ENCODE data around the gene LRPPRC. TPM values are rescaled to one million over a fixed set of nuclear protein-coding genes. Genes with fewer than 3 reads are reported as not detected.
"Not testable (repeated sequence)": the region's sequence is repeated elsewhere in the genome, so short reads cannot be mapped to it uniquely, and the experiment has no call there.

Gene LRPPRC
- total RNA-seq, 1 experiment from 2014 or later: 79.8 TPM

DNA sequence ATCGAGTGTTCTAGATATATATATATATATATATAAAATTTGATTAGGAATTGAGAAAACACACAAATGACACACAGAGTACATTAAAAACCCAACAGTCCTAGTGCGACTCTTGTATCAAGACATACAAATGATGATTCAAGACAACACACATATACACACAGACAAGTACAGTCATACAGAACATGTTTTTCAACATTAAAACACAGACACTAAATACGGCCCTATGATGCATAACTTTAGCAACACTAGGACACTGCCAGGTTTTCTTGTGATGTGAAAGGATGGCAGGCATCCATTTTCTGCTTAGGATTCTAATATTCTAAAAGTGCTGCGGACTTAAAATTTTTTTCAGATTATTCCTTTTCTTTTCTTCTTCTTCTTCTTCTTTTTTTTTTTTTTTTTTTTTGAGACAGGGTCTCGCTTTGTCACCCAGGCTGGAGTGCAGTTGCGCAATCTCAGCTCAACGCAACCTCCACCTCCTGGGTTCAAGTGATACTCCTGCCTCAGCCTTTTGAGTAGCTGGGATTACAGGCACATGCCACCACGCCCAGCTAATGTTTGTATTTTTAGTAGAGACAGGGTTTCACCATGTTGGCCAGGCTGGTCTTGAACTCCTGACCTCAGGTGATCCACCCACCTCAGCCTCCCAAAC lies 84.5 kb downstream of the LRPPRC start:
- not testable (repeated sequence) for DNase-seq (ENCODE audit: low spot score)

DNA sequence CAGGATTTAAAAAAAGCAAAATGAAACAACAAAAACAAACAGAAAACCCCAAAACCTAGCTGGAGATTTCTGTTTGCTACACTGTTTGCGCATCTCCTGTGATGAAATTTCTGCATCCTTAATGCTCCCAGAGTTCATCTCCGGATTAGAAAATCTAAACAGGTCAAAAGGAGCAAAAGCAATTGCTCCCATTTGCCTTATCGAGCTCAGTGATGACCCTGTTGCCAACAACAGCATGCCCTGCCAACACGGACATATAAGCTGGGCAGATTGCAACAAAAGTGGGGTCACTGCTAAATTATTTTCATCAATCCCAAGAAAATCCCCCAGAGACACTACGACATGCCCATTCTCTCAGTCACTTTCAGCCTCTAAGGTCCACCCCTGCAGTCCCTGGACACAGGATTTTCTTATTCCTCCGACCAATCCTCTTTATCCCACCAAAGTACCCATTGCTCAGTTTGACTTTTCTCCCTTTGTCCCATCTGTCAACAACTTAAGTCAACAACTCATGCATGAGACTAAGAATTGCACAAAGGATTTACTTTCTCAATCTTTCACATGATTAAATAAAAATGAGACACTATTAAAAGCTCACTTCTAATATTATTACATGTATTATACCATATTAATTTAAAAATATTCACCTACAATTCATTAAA lies 89.2 kb downstream of the LRPPRC start:
- no peak for DNase-seq (ENCODE audit: low spot score)

DNA sequence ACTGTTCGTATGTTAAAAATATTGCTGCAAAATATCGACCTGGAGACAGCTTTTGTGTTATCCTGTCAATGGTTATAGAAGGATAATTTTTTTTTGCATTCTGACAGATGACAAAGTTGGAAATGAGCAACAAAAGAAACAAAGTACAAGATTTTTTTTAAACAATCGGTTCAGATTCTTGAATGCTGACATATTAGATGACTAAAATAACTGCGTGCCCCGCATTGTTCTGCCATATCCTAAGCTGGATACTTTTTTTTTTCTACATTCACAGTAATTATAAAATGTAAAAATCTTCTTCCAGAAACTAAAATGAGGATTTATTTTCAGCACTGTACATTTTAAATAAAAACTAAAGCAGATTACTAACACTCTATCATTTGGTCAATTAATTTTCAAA lies 89.9 kb downstream of the LRPPRC start:
- no peak for DNase-seq (ENCODE audit: low spot score)

DNA sequence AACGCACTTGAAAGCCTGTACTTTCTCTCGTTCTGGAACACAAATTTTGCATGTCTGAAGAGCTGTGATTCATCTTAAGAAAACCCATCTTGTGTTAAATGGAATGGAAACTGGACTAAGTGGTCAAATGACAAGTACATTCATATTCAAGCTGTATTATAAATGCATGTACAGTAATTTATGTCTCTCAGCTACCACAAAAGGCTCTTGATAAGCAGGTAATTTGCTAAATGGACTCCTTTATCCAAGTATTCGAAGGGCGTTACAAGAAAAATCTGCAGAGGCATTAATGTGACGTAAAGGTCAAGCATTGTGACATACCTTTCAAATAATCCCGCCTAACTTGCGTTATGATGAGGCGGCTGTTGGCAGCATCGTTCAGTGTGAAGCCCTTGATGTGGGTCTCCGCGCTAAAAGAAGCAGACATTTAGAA lies 90.4 kb downstream of the LRPPRC start:
- no peak for DNase-seq (ENCODE audit: low spot score)

DNA sequence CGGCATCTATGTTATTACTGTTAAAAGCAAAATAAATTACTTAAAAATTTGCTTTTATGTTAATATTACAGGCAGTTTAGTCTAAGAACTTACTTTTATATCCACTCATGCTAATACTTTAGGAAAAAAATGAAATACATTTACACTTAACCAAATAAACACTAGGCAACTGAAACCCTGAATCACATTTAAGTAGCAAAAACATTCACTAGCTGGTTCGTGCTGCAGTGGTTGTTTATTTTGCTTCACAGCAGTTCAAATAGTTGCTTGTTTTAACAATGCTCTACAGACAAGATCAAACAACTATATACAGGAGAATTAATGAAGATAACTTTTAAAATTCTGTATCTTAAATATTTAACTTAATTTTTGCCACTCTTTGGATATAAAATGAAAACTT lies 96.2 kb downstream of the LRPPRC start:
- no peak for DNase-seq (ENCODE audit: low spot score)

DNA sequence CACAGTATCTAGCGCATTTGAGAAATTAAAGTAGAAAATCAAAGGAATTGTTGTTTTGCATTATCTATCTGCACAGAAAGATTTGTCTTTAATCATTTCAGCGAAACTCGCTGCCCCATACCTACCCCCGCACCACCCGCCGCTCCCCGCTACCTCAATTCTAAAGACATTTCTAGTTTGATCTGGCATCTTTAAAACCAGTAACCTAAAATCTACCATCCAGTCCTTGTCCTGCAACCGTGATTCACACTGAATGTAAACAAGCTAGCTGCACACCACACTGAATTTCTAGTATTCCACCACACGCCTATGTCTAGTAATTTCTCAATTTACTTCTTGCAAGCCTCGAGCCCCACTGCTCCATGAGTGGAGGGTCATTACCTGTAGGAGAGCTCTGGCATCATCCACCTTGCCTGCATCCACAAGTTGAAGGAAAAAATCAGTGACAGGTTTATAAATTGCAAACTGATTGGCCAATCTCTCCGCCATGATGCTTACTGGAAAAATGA lies 96.9 kb downstream of the LRPPRC start:
- DNase-seq (ENCODE audit: low spot score): no peak

DNA sequence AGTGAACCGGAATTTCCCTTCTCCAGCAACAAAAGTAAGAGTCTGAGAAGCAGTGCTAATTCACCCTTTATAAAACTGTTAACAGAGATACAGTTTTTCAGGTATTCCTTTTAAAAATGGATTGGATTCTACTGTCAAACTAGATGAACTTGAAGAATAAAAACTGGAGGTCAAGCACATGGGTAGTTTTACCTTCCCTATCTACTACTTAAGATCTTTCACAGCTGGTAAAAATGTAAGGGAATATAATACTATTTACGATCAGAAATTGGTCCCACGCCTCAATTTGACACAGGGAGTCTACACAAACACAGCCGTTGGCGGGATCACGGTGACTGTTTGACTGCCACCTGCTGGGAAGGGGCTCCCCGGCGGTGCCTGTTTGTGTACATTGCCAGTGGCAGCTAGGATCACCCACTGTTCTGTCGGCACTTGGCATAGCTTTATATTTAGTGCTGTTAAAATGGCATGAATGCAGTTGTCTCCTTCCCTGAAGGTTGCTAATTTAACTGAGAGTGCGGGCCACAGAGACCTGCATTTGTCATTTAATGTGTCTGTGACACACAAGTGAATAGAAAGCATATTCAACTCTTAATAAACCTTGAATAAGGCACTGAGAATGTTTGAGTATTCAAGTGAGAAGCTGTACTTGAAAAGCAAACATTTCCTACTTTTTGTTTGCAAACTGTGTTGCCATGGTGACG lies 97.5 kb downstream of the LRPPRC start:
- no peak for DNase-seq (ENCODE audit: low spot score)

DNA sequence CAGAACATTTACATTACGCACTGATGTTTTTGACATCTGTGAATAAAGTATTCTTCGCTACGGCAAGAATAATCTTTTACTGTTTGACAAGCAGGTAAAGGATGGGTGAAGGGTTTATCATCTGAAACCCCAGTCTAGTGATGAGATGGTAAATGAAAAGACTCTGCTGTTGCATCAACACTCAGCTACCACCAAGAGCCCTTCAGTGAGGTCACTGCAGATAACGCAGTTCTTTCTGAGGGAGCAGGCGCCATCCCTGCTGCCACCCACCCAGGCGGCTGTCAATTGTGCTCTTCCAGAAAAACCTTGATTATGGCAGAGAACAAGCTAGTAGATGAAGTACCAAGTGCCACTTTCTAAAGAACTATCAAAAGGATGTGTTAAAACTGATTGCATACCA lies 98.3 kb downstream of the LRPPRC start:
- no peak for DNase-seq (ENCODE audit: low spot score)

DNA sequence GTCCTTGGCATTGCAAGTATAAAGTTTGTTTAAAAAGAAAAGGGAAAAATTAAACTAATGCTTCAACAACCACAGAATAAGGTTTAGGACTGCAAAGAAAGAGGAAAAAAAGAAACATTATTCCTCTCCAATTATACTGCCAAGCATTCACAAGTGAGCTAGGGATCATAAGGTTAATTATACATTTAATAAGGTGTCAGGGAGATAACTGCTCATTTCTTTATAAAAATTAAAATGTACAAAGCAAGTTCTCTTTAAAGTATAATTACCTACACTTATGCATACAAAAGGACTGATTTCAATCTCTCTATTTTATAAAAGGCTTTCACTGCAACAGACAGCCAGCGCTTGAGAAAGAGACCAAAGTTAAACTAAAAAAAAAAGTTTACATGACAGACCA lies 98.9 kb downstream of the LRPPRC start:
- no peak for DNase-seq (ENCODE audit: low spot score)

DNA sequence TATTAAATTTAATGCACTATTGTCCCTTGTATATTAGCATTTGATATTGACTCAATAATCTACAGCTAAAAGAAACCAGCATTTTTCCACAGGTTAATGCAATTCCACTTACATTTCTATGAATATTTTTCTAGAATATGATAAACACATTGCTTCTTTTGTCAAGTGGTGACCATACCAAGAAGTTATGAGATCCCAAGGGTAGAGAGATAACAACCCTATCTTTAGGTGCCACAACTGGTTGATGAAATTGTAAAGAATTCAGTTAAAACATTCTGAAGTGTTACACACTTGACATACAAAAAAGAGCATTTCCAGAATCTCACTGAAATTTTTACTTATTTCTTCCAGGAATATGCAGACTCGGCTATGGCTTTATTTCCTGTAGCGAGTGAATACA lies 101.0 kb downstream of the LRPPRC start:
- no peak for DNase-seq (ENCODE audit: low spot score)

DNA sequence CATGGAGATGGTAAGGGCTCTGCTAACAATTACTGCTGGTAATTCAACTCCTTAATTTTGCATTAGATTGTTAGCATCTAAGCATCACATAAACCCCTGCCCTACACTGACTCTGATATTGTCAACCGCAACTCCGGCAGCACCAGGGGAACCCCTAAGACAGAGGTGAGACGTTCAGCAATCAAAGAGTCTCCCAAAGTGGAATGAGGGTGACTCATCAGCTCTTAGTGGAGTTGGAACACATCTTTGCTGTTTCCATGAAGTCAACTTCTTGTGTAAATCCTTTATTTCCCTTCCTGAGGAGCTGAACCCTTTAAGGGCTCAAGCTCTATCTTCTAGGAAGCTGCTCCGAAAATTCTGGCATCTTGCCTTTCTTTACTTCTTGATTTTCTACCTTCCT lies 104.9 kb downstream of the LRPPRC start:
- DNase-seq (ENCODE audit: low spot score): peak; percentile 17

DNA sequence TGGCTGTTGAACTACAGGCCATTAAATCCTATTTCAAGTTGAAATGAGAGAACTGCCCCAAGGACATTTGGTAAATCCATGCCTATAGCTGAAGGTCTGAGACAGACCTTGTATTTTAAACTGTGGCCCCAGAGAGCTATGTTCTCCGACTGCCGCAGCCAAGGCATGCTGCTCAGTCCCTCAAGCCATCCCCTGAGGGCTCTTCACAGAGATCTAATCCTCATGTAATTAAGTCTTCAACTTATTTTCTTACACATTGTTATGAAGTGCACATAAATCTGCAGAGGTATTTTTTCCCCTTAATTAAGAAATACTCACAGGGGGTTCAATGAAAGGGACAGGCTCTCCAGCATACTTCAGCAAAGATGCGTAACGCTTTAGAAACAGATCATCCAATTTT lies 106.4 kb downstream of the LRPPRC start:
- DNase-seq (ENCODE audit: low spot score): no peak

DNA sequence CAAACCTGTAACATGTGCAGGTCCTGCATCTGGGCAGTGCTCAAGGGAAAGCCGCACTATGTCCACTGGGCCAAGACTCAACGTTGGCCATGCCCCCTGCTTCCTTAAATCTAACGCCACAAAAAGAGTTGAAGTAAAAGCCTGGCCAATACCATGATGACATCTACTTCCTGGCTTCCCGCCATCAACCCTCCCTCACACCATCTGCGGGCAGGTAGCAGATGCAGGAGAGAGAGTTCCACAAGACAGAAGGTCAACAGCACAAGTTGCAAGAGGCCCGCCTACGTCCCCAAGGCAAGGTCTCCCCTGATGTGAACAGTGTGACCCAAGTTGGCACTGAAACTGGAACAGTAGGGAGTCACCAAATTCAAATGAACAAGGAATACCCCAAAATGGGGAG lies 108.6 kb downstream of the LRPPRC start:
- DNase-seq (ENCODE audit: low spot score): no peak

DNA sequence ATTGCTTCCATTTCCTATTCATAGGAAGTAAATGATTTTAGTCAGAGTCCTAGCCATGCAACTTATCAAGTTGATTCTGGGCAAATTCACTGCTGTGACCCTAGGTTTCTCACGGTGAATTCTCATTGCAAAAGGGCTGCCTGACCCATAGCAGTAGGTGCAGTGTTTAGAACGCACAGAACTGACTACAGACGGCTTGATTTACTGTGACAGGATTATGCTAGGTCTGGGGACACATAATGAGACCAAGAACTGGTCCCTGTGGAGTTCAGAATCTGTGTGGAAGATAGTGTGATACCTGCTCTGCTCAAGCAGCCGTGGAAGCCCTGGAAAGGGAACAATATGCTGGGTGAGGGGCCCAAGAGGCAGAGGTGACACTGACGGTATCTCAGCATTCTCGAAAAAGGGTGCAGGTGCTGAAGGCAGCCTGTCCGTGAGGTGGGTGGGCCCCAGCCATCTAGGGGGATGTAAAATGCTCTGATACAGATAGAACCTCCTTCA lies 110.6 kb downstream of the LRPPRC start:
- DNase-seq (ENCODE audit: low spot score): no peak

DNA sequence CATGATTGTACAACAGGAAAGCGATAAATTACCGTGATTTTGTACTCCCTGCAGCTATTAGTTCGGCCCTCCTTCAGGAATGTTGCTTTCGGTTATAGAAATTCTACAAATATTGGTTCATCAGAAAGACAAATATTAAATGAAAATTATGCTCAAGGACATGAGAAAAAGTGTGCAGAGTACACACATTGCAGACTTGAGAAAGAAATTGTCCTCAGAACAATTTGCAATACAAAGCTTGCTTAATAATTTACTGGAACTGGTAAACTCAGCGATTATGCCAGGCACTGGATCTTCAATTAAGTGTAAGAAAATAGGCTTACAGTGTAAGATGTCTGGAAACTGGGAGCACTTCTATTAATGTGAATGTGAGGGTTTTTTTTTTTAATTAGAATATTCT lies 111.1 kb downstream of the LRPPRC start:
- no peak for DNase-seq (ENCODE audit: low spot score)

DNA sequence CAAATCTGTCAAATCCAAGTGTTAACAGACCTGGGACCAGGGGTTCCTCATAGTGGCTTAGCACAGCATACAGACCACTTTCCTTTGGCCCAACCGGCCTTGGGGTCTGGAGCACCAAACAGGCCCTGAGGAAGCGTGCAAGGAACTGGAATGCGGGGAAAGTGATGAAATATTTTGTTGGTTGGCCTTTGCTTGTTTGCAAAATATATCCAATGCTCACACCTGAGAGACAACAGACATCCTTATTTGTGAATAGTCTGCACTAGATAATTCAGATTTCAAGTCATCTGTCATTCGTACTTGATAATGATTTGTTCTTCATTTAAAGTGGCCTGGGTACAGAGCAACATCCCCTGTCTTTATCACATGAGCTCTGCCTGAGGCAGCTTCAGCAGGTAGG lies 113.5 kb downstream of the LRPPRC start:
- no peak for DNase-seq (ENCODE audit: low spot score)

DNA sequence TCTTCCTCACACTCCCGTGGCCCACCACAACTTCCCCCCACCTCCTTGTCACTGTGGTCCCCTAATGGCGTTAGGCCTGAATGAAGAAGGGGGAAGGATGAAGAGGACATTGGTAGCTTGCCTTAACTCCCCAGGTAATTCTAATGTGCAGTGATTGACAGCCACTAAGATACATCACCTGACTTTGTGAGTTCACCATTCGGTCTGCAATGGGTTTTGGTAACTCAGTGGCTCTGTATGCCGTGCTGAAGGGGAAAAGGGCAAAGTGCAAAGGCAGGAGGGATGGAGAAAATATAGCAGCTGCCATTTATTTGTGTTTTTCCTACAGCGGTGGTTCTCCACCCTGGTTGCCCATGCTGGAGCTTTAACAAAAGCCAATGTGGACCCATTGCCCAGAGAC lies 114.8 kb downstream of the LRPPRC start:
- no peak for DNase-seq (ENCODE audit: low spot score)

DNA sequence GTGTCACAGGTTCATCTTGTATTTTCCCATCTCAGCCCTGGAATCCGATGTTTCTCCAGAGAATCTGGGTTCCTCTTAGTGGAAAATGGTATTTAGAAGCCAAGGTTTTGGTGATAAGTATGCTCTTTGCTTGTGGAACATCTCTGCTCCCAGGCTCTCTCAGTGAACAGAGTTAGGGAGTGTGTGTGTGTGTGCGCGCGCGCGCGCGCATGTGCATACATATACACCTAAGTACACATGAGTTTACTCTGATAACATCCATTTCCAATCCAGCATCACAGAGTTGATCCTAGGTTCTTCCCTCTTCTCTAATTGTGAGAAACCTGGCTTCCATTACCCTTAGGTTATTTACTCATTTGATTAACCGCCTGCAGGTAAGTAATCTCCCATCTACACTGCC lies 115.3 kb downstream of the LRPPRC start:
- no peak for DNase-seq (ENCODE audit: low spot score)

DNA sequence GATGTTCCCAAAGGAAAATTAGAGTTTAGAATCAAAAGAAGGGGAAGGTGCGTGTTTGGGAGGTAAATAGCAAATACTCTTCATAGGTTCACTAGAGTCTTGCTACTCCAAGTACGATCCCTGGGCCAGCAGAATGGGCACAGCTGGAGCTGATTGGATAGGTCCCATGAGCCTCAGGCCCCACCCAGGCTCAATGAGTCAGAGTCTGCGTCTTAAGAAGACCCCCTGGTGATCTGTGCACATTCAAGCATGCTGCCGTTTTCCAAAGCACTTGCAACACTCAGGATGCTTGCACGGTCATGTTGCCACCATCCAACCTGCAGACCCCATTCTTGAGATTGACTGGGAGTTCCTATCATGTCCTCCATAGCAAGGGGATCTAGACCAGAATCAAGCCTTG lies 116.5 kb downstream of the LRPPRC start:
- DNase-seq (ENCODE audit: low spot score): peak; percentile 32

DNA sequence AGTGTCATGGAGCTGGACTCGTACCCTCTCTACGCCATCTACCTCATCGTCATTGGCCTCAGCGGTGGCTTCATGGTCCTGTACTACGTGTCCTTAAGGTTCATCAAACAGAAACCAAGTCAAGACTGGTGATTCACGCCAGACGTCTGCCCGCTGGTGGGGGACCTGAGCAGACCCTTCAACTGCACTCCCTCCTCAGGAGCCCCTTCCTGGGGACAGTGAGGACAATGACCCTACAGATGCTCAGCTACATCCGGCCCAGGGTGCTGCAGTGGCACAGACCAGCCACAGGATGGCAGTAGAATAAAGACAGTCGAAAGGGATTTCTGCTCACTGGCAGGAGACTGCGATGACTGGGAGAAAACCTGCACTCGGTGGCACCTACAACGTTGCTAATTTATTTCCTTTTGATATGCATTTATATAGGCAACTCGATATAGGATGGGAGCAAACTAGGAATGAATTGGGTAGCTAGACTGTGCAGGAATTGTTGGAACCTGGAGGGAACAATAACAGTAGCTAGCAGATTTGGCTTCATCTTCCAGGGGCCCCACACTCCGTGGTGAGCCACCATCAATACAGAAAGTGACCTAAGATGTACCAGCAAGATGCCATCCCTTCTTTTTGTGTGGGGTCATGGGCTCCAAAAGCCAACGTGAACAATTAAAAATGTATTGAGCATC lies 117.9 kb downstream of the LRPPRC start:
- DNase-seq (ENCODE audit: low spot score): peak; percentile 68

DNA sequence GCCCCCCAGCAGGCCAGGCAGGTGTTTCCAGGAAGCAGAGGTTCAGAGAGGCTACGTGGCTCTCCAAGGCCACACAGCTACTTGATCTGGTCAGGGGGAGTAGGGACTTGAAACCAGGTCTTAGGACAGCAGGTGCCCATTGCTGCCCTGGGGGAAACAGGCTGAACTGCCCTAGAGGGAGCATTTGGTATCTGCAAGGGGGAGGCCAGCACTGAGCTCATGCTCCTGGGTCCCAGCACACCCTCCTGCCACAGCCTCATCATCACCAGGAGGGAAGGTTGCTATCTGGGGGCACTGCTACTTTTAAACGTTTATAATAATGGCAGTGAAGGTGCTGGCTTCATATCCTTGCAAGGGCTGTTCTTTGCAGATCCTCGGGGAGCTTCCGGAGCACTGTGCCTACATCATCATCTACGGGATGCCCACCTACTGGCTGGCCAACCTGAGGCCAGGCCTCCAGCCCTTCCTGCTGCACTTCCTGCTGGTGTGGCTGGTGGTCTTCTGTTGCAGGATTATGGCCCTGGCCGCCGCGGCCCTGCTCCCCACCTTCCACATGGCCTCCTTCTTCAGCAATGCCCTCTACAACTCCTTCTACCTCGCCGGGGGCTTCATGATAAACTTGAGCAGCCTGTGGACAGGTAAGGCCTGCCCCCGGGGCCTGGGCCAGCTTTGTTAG lies 120.9 kb downstream of the LRPPRC start:
- no peak for DNase-seq (ENCODE audit: low spot score)

DNA sequence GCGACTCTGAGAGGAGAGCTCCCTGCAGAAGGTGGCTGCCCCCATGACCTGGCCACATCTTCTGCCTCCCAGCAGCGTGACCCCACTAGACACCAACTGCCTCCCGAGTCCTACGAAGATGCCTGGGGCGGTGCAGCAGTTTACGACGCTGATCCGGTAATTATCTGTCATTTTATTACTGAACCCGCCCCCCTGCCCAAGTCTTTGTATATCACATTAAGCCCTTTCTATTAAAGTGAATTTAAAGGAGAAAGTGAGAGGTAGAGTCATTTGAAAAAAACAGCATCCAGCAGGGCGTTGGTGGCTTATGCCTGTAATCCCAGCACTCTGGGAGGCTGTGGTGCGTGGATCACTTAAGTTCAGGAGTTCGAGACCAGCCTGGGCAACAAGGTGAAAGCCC lies 123.6 kb downstream of the LRPPRC start:
- DNase-seq (ENCODE audit: low spot score): no peak
